Measurements from ENCODE around the gene MUSK. TPM values are rescaled to one million over a fixed set of nuclear protein-coding genes. Genes with fewer than 3 reads are reported as not detected.
A peak's percentile ranks its signal among the peaks of the same experiment; 100 is the strongest.
"Not testable (repeated sequence)": the region's sequence is repeated elsewhere in the genome, so short reads cannot be mapped to it uniquely, and the experiment has no call there.

MUSK gene
- total RNA-seq, 1 donor from 2014 or later = 10.8 TPM

- DNase-seq = not testable (repeated sequence)
Measured at GRCh38 chr9:110695846-110696245, 27.3 kb downstream of the MUSK start.

GRCh38 chr9:110700953-110701352 lies 32.4 kb downstream of the MUSK start:
- DNase-seq = no peak

GRCh38 chr9:110703669-110704068 lies 35.1 kb downstream of the MUSK start:
- no peak for DNase-seq

GRCh38 chr9:110707419-110707818 lies 38.8 kb downstream of the MUSK start:
- DNase-seq = peak; percentile 9

GRCh38 chr9:110710420-110710819 lies 41.8 kb downstream of the MUSK start:
- no peak for DNase-seq

- no peak for DNase-seq
Measured at GRCh38 chr9:110712955-110713354, 44.4 kb downstream of the MUSK start.

- DNase-seq = no peak
Measured at GRCh38 chr9:110714314-110714713, 45.7 kb downstream of the MUSK start.

- DNase-seq = peak; percentile 61
Measured at GRCh38 chr9:110728058-110728457, 59.5 kb downstream of the MUSK start.

- DNase-seq = no peak
Measured at GRCh38 chr9:110729641-110730040, 61.0 kb downstream of the MUSK start.

- DNase-seq = no peak
Measured at GRCh38 chr9:110731437-110732028, 62.9 kb downstream of the MUSK start.

- no peak for DNase-seq
Measured at GRCh38 chr9:110738982-110739381, 70.4 kb downstream of the MUSK start.

GRCh38 chr9:110742741-110743371 lies 74.3 kb downstream of the MUSK start:
- DNase-seq = peak; percentile 53

GRCh38 chr9:110744715-110745384 lies 76.3 kb downstream of the MUSK start:
- peak; percentile 55 for DNase-seq

- no peak for DNase-seq
Measured at GRCh38 chr9:110745676-110746075, 77.1 kb downstream of the MUSK start.

GRCh38 chr9:110746211-110746930 lies 77.8 kb downstream of the MUSK start:
- no peak for DNase-seq

GRCh38 chr9:110748251-110748893 lies 79.8 kb downstream of the MUSK start:
- no peak for DNase-seq

- no peak for DNase-seq
Measured at GRCh38 chr9:110750272-110750671, 81.7 kb downstream of the MUSK start.

- DNase-seq = no peak
Measured at GRCh38 chr9:110751971-110752370, 83.4 kb downstream of the MUSK start.

GRCh38 chr9:110752766-110753165 lies 84.2 kb downstream of the MUSK start:
- no peak for DNase-seq

GRCh38 chr9:110753731-110754231 lies 85.2 kb downstream of the MUSK start:
- no peak for DNase-seq

GRCh38 chr9:110755179-110755578 lies 86.6 kb downstream of the MUSK start:
- DNase-seq = no peak

GRCh38 chr9:110758201-110758600 lies 89.6 kb downstream of the MUSK start:
- no peak for DNase-seq
